Gastrocnemius medialis (tissue), 4 donors: ENCODE measurements around the gene TCF4. TPM values are rescaled to one million over a fixed set of nuclear protein-coding genes. Genes with fewer than 3 reads are reported as not detected.

Experiments used
- ATAC-seq, 2 donors: fragments of 150-250 bp; one replicate each; pipeline ENCODE4 v1.9.1; 2016
- DNase-seq, 2 donors: peaks; one replicate each; pipeline ENCODE4 v3.0.0-alpha.2; 2019
- H3K27ac ChIP-seq, 4 donors: fragments of 200-600 bp; sonication (generic); 1 replicate in 1 of 4; 2 replicates in 3 of 4; pipeline ENCODE4 v1.5.1; 2016 to 2018; ENCODE audit warnings: mild to moderate bottlenecking in 2 of 4, moderate library complexity in 1 of 4
- H3K27me3 ChIP-seq, 3 donors: fragments of 200-600 bp; sonication (generic) in 2 of 3; 1 replicate in 1 of 3; 2 replicates in 2 of 3; pipeline versions ENCODE4 v1.5.1 to v1.6.0; 2016 to 2019; ENCODE audit warnings: mild to moderate bottlenecking in 1 of 3, moderate library complexity in 1 of 3
- H3K36me3 ChIP-seq, 2 donors: fragments of 200-600 bp; sonication (generic) in 1 of 2; one replicate each; pipeline ENCODE4 v1.5.1; 2017 to 2018
- H3K4me1 ChIP-seq, 2 donors: fragments of 200-600 bp; sonication (generic) in 1 of 2; one replicate each; pipeline ENCODE4 v1.5.1; 2016 to 2017; ENCODE audit warnings: mild to moderate bottlenecking in 2 of 2
- H3K4me3 ChIP-seq, 4 donors: fragments of 200-600 bp; sonication (generic) in 3 of 4; 1 replicate in 1 of 4; 2 replicates in 3 of 4; pipeline ENCODE4 v1.5.1; 2016 to 2019; ENCODE audit warnings: mild to moderate bottlenecking in 2 of 4
- H3K9me3 ChIP-seq, 3 donors: fragments of 200-600 bp; sonication (generic) in 2 of 3; 1 replicate in 1 of 3; 2 replicates in 2 of 3; pipeline ENCODE4 v1.5.1; 2016 to 2019
- POLR2A ChIP-seq, 2 donors: fragments of 450-650 bp; IDR thresholded peaks; one replicate each; pipeline ENCODE4 v1.6.1; 2017; ENCODE audit warnings: antibody characterized with exemption in 2 of 2, mild to moderate bottlenecking in 2 of 2, moderate library complexity in 2 of 2
- in situ Hi-C, 4 donors: fragments of 200-750 bp; cut with MboI; loops; one replicate each; pipeline versions ENCODE4 v1.15.0 to v1.8.0; 2017; ENCODE audit warnings: low sequenced_read_pairs in 4 of 4
- intact Hi-C: fragments of 100-400 bp; cut with DNase I; formaldehyde crosslinking; loops from one replicate; pipeline ENCODE4 v1.15.1; 2023; ENCODE audit warnings: low total_unique reads
- total RNA-seq, 4 donors: library from RNA; depleted of rRNA; stranded (reverse); fragments of >200 nt; gene quantifications; one replicate each; pipeline versions ENCODE4 v1.1.0 to v1.2.3, GENCODE V29; 2016
- TF ChIP-seq, protein P1 (sequence below), 5 experiments: fragments of 450-650 bp in 3 of 5; fragments of 200-600 bp in 2 of 5; sonication (generic) in 2 of 5; IDR thresholded peaks in 4 of 5; conservative IDR thresholded peaks in 1 of 5; 1 replicate in 4 of 5; 2 replicates in 1 of 5; pipeline ENCODE4 v1.5.1; 2016 to 2019; ENCODE audit warnings: antibody characterized with exemption in 5 of 5, mild to moderate bottlenecking in 3 of 5, moderate library complexity in 3 of 5

Gene TCF4
- total RNA-seq, 4 donors from 2014 or later = 40.3 to 60.6 (median 53.6) TPM

DNA sequence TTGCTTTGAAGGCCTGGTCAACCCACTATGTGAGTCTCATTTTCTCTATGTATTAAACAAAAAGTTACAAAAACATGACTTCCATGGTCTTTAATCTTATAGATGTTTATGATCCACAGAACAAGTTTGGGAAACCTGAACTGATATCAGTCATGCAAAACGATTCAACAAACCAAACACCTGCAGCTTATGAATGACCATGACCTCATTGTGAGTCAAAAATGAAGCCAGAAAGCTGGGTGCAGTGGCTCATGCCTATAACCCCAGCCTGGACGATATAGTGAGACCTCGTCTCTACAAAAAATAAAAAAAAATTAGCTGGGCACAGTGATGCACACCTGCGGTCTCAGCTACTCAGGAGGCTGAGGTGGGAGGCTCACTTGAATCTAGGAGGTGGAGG lies 358.3 kb downstream of the TCF4 start:
- DNase-seq = no peak
- ATAC-seq = no peak
- peaks cover 0 to under 1% of the 10 kb centered on the region in 2 donors for H3K4me1 ChIP-seq
- no peaks in the 10 kb centered on the region for H3K27me3 ChIP-seq
- in situ Hi-C loops = loop anchor here (5.0 to 25.0 kb wide), 10 partner anchors 108 to 1358 kb away; partner anchors contain the start of gene TCF4 (in 4 of the 4)
- intact Hi-C loops = loop anchor here (5.0 to 10.0 kb wide), 3 partner anchors 115 to 1348 kb away; no protein-coding TSS in a partner anchor
- peaks cover 2 to 65% of the 10 kb centered on the region in 2 donors for H3K36me3 ChIP-seq
- no peak overlapping the region for H3K27ac ChIP-seq
- no peak for TF ChIP-seq POLR2A (IDR thresholded peaks at IDR 0.05)
- TF ChIP-seq, protein P1, sequence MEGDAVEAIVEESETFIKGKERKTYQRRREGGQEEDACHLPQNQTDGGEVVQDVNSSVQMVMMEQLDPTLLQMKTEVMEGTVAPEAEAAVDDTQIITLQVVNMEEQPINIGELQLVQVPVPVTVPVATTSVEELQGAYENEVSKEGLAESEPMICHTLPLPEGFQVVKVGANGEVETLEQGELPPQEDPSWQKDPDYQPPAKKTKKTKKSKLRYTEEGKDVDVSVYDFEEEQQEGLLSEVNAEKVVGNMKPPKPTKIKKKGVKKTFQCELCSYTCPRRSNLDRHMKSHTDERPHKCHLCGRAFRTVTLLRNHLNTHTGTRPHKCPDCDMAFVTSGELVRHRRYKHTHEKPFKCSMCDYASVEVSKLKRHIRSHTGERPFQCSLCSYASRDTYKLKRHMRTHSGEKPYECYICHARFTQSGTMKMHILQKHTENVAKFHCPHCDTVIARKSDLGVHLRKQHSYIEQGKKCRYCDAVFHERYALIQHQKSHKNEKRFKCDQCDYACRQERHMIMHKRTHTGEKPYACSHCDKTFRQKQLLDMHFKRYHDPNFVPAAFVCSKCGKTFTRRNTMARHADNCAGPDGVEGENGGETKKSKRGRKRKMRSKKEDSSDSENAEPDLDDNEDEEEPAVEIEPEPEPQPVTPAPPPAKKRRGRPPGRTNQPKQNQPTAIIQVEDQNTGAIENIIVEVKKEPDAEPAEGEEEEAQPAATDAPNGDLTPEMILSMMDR (IDR thresholded peaks at IDR 0.05 in 4 of 5, conservative IDR thresholded peaks at IDR 0.05 in 1 of 5) = no peak
- H3K9me3 ChIP-seq = no peaks in the 10 kb centered on the region
- no peak overlapping the region for H3K4me3 ChIP-seq

DNA sequence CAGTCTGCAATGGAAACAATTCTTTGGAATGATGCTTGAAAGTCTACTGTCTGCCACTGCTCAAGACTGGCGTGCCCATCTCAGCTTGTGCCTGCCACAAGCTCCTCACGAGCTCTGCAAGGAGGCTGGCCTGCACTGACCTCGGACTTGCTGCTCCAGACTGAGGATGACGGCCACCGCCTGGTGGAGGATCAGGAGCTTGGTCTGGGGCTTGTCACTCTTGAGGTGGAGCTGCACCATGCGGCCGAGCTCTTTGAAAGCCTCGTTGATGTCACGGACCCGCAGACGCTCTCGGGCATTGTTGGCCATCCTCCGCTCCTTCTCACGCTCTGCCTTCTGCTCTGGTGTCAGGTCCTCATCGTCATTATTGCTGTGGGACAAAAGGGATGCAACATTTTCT lies 359.3 kb downstream of the TCF4 start:
- in situ Hi-C loops (loop anchor here in 3 of 4 donors (25.0 kb wide), 5 partner anchors 109 to 1359 kb away; partner anchors contain the start of gene TCF4 (in 3 of the 3)), intact Hi-C loops (loop anchor here (10.0 kb wide), 1 partner anchor 114 kb away; no protein-coding TSS in a partner anchor)
- H3K4me1 ChIP-seq = no peaks in the 10 kb centered on the region
- TF ChIP-seq, protein P1 (IDR thresholded peaks at IDR 0.05 in 4 of 5, conservative IDR thresholded peaks at IDR 0.05 in 1 of 5) = no peak
- no peak for TF ChIP-seq POLR2A (IDR thresholded peaks at IDR 0.05)
- ATAC-seq (no peak), DNase-seq (no peak)
- peaks cover 2 to 65% of the 10 kb centered on the region in 2 donors for H3K36me3 ChIP-seq
- H3K27ac ChIP-seq = no peak overlapping the region
- no peaks in the 10 kb centered on the region for H3K27me3 ChIP-seq
- H3K4me3 ChIP-seq = no peak overlapping the region
- no peaks in the 10 kb centered on the region for H3K9me3 ChIP-seq

DNA sequence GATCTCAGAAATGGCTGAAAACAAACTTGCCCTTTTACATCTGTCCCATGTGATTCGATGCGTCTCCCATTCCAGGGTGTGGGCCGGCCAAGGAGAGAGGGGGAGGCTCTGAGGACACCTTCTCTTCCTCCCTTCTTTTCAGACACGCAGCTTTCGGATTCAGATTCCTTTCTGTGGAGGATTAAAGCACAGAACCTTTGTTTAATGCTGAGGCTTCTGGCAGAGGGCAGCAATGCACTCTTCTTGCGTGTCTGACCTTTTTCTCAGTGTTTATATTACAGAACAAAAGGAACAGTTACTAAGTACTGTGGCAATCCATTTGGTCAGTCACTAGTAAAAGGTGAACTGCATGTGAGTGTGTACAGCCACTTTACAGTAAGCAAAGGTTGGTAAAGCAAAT lies 359.8 kb downstream of the TCF4 start:
- in situ Hi-C loops = loop anchor here in 3 of 4 donors (25.0 kb wide), 5 partner anchors 109 to 1359 kb away; partner anchors contain the start of gene TCF4 (in 3 of the 3)

DNA sequence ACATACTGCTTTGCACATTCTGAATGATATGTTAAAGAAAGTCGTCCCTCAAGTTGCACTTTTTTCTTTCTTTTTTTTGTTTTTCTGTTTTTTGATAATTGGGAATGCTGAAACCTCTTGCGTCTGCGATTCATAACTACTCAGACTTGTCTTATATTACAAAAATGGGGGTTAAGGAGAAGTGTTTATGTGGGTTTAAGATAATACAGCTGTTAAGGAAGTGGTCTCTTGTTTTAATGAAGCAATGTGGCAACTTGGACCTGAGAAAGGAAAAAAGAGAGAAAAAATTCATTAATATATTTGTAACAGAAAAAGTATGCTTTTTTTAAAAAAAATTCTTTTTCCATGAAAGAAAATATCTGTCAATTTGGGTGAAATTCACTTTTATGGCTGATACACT lies 360.2 kb downstream of the TCF4 start:
- Histone ChIP-seq H3K36me3 (peaks cover 2 to 57% of the 10 kb centered on the region in 2 donors), H3K27me3 (no peaks in the 10 kb centered on the region), H3K4me1 (no peaks in the 10 kb centered on the region), H3K9me3 (no peaks in the 10 kb centered on the region), H3K4me3 (no peak overlapping the region), H3K27ac (peak overlapping the region in 2 of 4 donors; percentile 16 to 28)
- intact Hi-C loops = loop anchor here (10.0 kb wide), 1 partner anchor 113 kb away; no protein-coding TSS in a partner anchor
- DNase-seq (no peak), ATAC-seq (no peak)
- TF ChIP-seq, protein P1 (IDR thresholded peaks at IDR 0.05 in 4 of 5, conservative IDR thresholded peaks at IDR 0.05 in 1 of 5) = no peak
- no peak for TF ChIP-seq POLR2A (IDR thresholded peaks at IDR 0.05)
- in situ Hi-C loops = loop anchor here in 3 of 4 donors (25.0 kb wide), 5 partner anchors 110 to 1360 kb away; partner anchors contain the start of gene TCF4 (in 3 of the 3)

More for the DNA sequence above, 359.8 kb downstream of the TCF4 start:
- no peak for DNase-seq
- TF ChIP-seq POLR2A (IDR thresholded peaks at IDR 0.05) = no peak
- TF ChIP-seq, protein P1 (IDR thresholded peaks at IDR 0.05 in 4 of 5, conservative IDR thresholded peaks at IDR 0.05 in 1 of 5) = no peak
- Histone ChIP-seq H3K36me3 (peaks cover 2 to 61% of the 10 kb centered on the region in 2 donors), H3K4me1 (no peaks in the 10 kb centered on the region), H3K27me3 (no peaks in the 10 kb centered on the region), H3K27ac (peak overlapping the region in 2 of 4 donors; percentile 16 to 28), H3K9me3 (no peaks in the 10 kb centered on the region), H3K4me3 (no peak overlapping the region)
- ATAC-seq = no peak
- intact Hi-C loops = loop anchor here (10.0 kb wide), 1 partner anchor 113 kb away; no protein-coding TSS in a partner anchor
